Activated CD4-positive, alpha-beta T cell treated with anti-CD3 and anti-CD28 coated beads, Interleukin-10, Interleukin-2, amounts not matched to agents 100 ng/mL and 50 ng/mL, durations not matched to agents 16 hours and 8 hours (primary cell): ENCODE results near the gene RSPH1.

Source experiments
- DNase-seq: peaks from one replicate; pipeline ENCODE4 v3.0.0-alpha.2; 2020

RSPH1 gene

DNA sequence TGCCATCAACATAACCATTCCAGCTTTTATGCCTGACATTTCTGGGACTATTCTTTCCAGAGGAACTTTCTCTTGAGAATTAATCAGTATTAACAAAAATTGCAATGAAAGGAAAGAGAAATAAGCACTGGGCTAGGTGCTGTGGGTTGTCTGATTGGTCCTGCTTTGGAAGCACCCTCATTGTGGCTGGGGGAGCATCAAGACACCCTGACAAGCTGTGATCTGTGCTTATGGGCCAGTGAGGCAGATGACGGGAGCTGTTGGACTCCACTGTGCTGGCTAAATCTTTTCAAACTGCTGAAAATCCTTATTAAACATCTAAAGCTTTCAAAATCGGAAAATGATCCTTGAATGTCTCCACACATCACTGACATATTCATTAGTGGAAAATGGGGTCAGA, 72.3 kb downstream of the RSPH1 start:
- DNase-seq = no peak

DNA sequence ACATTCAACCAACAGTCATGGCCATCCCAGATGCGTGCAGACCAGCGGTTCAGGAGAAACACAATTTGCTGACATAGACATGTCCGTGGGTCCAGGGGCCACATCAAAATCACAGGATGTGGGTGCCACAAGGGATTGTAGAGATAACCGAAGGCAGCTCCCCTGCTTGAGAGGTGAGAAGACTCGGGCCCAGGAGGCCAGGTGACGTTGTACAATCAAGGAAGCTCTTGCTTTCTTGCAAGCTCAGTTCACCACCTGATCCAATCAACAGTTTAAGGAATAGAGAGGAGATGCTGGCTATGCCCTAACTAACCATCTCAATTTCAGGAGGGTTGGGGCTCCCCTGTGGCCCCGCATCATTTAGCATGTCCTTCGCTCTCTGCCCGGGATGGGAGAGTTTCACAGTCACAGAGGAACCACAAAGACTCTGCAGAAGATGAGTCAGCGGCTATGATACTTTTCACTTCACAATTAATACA, 72.8 kb downstream of the RSPH1 start:
- DNase-seq = peak; percentile 80
